ENCODE data around the gene GXYLT2. TPM values are rescaled to one million over a fixed set of nuclear protein-coding genes. Genes with fewer than 3 reads are reported as not detected.

Gene GXYLT2
- polyA plus RNA-seq, 3 donors: 0.04 TPM; not detected in 2

DNA sequence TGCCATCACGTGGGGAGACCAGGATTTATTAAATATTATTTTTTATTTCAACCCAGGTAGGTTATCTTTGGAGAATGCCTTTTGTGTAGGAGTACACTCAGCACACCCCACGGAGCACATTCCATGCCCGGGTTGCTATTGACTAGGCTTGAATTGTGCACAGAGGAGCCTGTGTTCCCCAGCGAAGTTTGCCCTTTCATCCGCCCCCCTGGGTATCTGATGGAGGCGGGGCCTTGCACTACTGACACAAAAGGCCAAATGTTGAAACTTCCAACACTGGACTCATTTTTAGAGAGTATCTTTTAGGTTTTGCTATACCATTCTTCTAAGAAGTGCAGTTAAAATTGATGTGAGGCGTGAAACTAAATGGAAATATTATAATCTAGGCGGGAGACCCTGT, 69.5 kb downstream of the GXYLT2 start:
- DNase-seq: no peak
- Histone ChIP-seq H3K36me3 (replicated peaks in 1 of 2; ENCODE audit: control insufficient read depth in 1 of 2, insufficient read depth in 2 of 2, low read length in 2 of 2) (no peaks in the 10 kb centered on the region), H3K79me2 (ENCODE audit: insufficient read depth, low read length) (no peaks in the 10 kb centered on the region), H3K27ac (ENCODE audit: low read depth in 1 of 2, low read length in 2 of 2) (no peak overlapping the region), H4K20me1 (ENCODE audit: insufficient read depth, low read length) (no peaks in the 10 kb centered on the region), H3K4me1 (ENCODE audit: control insufficient read depth in 1 of 2, insufficient read depth in 2 of 2, low read length in 2 of 2) (no peaks in the 10 kb centered on the region), H3K9ac (ENCODE audit: insufficient read depth, low read length, poor library complexity, severe bottlenecking) (no peak overlapping the region), H3K4me3 (replicated peaks in 1 of 3; ENCODE audit: low read depth in 2 of 3, low read length in 3 of 3) (no peak overlapping the region), H2AFZ (ENCODE audit: insufficient read depth, low read depth, low read length, poor library complexity, severe bottlenecking) (no peak overlapping the region), H3K4me2 (replicated peaks; ENCODE audit: extremely low read depth, low read length, poor library complexity, severe bottlenecking) (no peak overlapping the region), H3K9me3 (replicated peaks in 1 of 2; ENCODE audit: control insufficient read depth in 1 of 2, insufficient read depth in 1 of 2, low read length in 2 of 2) (no peaks in the 10 kb centered on the region), H3K27me3 (ENCODE audit: control insufficient read depth in 2 of 2, insufficient read depth in 2 of 2, low read length in 2 of 2) (no peaks in the 10 kb centered on the region)
- H3K9me3 Mint-ChIP-seq: no peaks in the 10 kb centered on the region
- no peaks in the 10 kb centered on the region for H3K36me3 Mint-ChIP-seq
- H3K4me1 Mint-ChIP-seq: peaks cover 7% of the 10 kb centered on the region
- H3K27ac Mint-ChIP-seq: no peak overlapping the region
- intact Hi-C loops (cut with micrococcal nuclease): no loop called here
- WGBS (ENCODE audit: insufficient coverage): 80% methylated on average over 1 of the region's 8 CpGs
- peaks cover 0 to 4% (median 3%) of the 10 kb centered on the region in 3 donors for H3K27me3 Mint-ChIP-seq (ENCODE audit: low read depth in 3 of 3)
- H3K4me3 Mint-ChIP-seq: no peak overlapping the region
- no peak for TF ChIP-seq CTCF (IDR thresholded peaks at IDR 0.05)

- no peak overlapping the region for H3K4me3 Mint-ChIP-seq
- intact Hi-C loops (cut with micrococcal nuclease): no loop called here
Observed at GRCh38 chr3:72959336-72959735, 71.5 kb downstream of the GXYLT2 start.

More at GRCh38 chr3:72959336-72959735, 71.5 kb downstream of the GXYLT2 start:
- no peak overlapping the region for H3K9ac ChIP-seq (ENCODE audit: insufficient read depth, low read length, poor library complexity, severe bottlenecking)
- H4K20me1 ChIP-seq (ENCODE audit: insufficient read depth, low read length): no peaks in the 10 kb centered on the region
- H3K4me1 Mint-ChIP-seq: peaks cover 7% of the 10 kb centered on the region
- no peak overlapping the region for H2AFZ ChIP-seq (ENCODE audit: insufficient read depth, low read depth, low read length, poor library complexity, severe bottlenecking)
- WGBS (ENCODE audit: insufficient coverage): 100% methylated on average over 4 of the region's 5 CpGs
- no peak overlapping the region for H3K4me3 ChIP-seq (replicated peaks in 1 of 3; ENCODE audit: low read depth in 2 of 3, low read length in 3 of 3)
- H3K79me2 ChIP-seq (ENCODE audit: insufficient read depth, low read length): no peaks in the 10 kb centered on the region
- H3K9me3 ChIP-seq (replicated peaks in 1 of 2; ENCODE audit: control insufficient read depth in 1 of 2, insufficient read depth in 1 of 2, low read length in 2 of 2): no peaks in the 10 kb centered on the region
- H3K4me1 ChIP-seq (ENCODE audit: control insufficient read depth in 1 of 2, insufficient read depth in 2 of 2, low read length in 2 of 2): no peaks in the 10 kb centered on the region
- H3K36me3 ChIP-seq (replicated peaks in 1 of 2; ENCODE audit: control insufficient read depth in 1 of 2, insufficient read depth in 2 of 2, low read length in 2 of 2): no peaks in the 10 kb centered on the region
- no peak for TF ChIP-seq CTCF (IDR thresholded peaks at IDR 0.05)
- H3K9me3 Mint-ChIP-seq: no peaks in the 10 kb centered on the region
- H3K27me3 ChIP-seq (ENCODE audit: control insufficient read depth in 2 of 2, insufficient read depth in 2 of 2, low read length in 2 of 2): no peaks in the 10 kb centered on the region
- no peaks in the 10 kb centered on the region for H3K36me3 Mint-ChIP-seq
- no peak overlapping the region for H3K27ac ChIP-seq (ENCODE audit: low read depth in 1 of 2, low read length in 2 of 2)
- no peak overlapping the region for H3K4me2 ChIP-seq (replicated peaks; ENCODE audit: extremely low read depth, low read length, poor library complexity, severe bottlenecking)
- DNase-seq: no peak
- peaks cover 0 to 4% (median 3%) of the 10 kb centered on the region in 3 donors for H3K27me3 Mint-ChIP-seq (ENCODE audit: low read depth in 3 of 3)
- H3K27ac Mint-ChIP-seq: no peak overlapping the region

Data from CD14-positive monocyte (primary cell).